ENCODE measurements around the gene BACE1.

Gene BACE1

DNA sequence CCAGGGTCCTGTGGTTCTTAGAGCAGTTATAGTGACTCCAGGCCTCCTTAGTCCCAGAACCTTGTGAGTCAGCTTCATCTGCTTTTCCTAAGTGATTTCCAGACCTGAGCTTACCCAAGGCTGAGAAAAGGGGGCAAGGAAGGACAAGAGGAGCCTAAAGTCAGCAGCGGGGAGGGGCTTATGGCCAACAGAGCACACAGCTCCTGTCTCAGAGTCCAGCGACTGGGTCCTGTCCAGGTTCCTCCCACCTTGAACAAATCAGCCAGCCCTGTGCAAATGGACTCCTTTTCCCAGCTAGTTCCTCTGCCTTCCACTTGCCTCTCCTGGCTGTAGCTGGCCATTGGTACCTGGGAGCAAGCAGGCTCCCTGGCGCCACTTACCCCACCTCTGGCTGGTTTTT is 10.9 kb downstream of the BACE1 start:
- no peak for DNase-seq

DNA sequence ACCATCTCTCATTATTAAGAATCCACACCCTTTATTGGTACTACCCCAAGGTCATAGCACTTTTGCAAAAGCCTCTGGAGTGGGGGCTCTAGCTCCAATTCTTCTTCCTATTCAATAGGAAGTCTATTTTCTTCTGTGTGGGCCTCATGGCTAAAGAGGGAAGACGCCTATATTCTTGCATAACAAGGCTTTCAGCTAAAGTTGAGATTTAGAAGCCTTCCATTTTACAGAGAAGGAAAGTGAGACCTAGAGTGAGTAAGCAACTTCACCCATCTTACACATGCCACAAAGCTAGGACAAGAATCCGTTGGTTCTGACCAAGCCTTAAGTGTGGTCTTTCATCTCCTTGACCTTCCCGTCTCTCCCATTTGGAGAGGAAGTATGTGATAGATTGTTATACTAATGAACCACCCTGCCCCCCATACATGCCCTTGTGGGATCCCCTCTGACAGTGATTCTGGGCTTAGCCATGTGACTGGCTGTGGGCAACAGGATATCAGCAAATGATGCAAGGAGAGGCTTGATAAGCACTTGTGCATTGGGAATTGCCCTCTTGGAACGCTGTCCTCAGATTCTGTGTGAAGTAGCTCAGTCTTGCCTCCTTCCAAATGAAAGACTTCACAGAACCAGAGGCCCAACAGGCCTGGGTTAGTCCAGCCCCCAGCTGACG is 12.3 kb downstream of the BACE1 start:
- no peak for DNase-seq

DNA sequence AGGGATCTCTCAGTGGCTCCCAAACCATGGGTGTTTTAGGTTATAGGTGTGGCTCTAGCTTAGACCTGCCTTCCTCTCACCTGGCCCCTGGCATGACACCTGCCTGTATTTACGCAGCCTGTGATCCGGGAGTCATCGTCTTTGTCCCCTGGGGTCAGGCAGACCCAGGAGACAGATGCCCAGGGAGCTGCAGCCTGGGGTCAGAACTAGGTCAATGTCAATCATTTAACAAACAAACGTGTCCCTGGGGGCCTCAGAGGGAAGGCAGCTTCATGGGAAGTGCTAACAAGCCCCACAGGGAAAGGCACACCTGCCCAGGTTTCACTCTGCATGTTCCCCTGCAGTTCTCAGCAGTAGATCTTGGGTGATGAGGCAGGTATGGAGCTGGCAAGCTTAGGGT is 13.0 kb downstream of the BACE1 start:
- DNase-seq = no peak

DNA sequence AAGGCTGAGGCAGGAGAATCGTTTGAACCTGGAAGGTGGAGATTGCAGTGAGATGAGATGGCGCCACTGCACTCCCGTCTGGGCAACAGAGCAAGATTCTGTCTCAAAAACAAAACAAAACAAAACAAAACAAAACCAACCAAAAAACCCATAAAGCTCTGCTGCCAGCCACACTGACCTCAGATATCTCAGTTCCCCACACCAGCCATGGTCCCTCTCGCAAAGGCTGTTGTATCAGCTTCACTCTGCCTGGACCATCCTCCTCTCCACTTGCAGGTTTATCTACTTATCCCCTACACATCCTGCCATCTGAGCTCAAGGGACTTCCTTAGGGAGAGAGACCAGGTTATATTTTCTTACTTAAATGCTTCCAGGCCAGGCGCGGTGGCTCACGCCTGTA is 13.8 kb downstream of the BACE1 start:
- no peak for DNase-seq

DNA sequence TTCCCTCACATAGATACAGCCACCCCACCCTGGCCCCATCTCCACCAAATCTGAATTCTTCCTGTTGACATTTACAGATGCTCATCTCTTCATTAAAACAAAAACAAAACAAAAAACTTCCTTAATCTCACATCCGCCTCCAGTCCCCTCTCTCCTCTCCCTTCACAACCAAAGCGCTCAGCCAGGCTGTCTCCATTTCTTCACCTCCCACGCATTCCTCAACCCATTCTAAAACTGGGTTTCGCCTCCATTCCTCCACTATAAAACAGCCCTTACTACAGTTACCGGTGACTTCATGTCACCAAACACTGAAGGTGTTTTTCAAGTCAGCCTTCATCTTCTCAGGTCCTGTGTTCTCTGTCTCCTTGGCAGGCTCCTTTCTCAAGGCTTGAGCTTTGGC is 15.3 kb downstream of the BACE1 start:
- no peak for DNase-seq

DNA sequence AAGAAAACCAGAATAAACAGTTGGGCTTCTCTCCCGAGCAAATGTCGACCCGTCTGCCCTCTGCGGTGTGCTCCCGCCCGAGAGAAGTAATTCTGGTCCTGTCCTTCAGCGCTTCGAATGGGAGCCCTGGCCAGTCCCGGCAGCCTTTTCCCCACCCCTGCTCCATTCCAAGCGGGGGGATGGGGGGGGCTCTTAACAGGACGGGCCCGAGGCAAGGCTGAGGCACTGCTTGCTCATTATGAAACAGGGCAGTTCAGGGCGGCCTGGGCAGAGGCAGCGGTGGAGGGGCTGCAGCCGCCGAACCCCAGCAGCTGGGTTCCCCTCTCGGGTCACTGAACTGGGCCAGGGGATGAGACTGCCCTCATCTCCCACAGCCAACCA is 15.8 kb downstream of the BACE1 start:
- no peak for DNase-seq

DNA sequence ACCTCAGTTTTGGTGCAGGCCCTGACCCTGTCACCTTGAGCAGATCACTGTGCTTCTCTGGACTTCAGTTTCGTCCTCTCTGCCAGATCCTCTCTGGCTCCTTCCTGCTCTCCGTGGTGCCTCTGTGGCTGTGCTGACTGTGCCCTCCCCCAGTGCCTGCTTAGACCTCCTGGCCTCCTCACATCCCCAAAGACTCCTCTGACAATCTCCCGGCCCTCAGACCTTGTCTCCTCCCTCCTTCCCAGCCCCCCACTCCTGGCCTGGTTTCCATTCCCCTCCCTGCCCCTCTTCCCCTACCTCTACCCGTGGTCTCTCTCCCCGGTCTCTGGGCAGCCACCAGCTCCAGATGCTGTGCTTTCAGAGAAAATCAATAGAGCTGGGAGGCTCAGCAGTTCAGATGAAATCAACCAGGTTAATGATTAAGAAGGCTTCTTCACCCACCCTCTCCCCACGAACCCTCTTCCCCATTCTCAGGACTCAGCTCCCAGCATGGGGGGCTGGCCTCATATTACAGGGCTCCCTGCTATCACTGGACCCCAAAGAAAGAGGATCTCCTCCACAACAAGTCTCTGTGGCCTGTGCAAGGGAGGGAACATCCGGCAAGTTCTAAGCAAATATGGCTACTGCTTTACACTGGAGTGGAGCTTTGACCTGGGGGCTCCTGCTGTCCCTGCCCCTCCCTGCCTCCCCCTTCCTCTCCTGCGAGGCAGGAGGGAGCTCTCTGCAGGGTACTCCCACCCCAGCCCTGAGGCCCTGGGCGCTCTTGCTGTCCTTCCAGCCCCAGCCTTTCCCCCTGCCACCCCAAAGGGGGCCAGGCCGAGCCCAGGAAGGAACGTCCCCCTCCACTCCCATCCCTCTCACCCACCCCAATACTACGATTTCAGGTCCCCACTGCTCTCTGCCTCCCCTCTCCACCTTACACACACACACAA is 16.4 kb downstream of the BACE1 start:
- no peak for DNase-seq

DNA sequence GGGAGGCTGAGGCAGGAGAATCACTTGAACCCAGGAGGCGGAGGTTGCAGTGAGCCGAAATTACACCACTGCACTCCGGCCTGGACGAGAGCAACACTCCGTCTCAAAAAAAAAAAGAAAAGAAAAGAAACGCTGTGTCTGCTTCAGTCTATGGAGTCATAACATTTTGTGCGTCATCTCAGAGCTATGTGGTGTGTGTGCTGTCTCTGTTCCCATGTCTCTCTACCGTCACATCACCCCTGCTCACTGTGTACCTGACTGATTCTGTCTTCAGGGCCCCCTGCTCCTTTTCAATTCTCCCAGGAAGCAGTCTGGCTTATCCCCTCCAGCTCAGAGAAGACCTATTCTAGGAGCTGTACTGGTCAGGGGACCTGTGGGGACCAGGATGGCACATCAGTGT is 17.9 kb downstream of the BACE1 start:
- DNase-seq = no peak

DNA sequence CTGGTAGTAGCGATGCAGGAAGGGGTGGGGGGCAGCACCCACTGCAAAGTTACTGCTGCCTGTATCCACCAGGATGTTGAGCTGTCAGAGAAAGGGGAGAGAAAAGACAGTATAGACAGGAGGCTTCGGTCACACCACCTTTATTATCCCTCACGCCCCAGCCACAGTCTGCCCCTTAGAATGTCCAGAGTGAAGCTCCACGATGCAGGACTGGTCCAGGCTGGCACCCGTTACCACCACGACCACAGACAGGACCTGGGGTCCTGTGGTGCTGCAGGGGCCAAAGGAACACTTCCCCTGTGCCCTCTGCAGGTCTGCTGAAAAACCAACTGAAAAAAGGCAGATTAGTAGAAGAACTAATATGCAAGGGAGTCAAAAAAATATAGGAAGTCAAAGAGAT is 19.2 kb downstream of the BACE1 start:
- DNase-seq = no peak

DNA sequence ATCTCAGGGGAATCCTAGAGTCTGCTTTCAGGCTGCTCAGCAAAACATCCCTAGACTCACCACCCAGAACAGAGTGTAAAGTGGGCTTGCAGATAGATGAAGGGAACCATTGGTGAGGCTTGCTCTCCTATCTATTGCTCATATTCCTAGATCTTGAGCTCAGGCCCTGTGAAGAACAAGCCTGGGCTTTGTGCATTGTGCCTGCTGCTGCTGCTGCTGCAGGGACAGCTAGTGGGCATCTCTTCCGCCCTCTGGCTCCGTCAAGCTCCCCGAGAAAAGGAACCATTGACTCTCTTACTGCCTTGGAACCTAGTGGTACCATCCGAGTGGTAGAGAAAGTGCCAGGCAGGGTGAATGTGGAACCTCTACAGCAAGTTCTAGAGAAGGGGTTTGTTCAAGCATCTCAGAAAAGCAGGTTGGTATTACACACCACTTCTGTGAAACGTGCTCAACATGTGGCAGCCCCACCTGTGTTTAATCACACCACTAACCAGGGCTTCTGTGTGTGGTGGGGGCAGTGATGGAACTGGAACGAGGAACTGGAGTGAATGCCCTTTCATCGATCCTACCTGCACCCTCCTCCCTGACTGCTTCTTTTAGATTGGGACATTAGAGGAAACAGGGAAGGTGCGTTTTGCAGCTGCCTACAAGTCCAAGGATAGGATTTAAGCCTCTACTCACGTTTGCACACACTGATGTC is 20.5 kb downstream of the BACE1 start:
- DNase-seq = no peak

DNA sequence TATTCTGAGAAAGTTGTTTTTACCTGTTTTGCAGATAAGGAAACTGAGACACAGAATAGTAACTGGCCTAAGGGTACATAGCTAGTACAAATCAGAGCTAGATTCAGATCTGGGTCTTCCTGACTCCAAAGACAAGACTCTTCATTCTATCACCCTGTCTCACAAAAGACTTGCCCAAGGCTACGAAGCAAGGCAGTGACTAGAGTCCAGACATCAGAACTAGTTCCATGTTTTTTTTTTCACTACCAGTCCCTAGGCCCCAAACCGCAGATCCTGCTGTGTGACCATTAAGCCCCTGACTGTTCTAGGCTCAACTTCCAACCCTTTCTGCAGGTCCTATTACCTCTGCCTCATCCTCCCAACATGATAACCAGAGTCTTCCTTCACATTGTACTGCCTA is 23.4 kb downstream of the BACE1 start:
- no peak for DNase-seq

DNA sequence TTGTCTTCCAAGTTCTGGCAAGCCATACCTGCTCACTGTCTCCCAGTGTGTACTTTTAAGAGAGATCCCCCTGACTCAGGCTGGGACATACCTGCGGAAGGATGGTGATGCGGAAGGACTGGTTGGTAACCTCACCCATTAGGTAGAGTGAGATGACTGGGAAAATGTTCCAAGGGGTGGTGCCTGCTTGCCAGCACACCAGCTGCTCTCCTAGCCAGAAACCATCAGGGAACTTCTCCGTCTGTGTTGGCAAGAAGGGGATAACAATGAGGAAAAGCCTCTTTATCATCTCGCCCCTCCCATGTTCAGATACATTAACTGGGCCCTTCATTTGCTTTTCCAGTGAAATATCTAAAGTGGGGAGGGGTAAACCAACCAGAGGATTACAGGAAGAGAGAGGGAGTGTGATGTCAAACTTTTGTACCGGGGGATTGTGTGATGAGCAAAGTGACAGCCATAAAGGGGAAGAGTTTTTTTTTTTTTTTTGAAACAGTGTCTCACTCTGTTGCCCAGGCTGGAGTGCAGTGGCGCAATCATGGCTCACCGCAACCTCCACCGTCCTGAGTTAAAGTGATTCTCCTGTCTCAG is 25.2 kb downstream of the BACE1 start, which contains the start of gene BACE1-AS:
Gene BACE1-AS, plus strand, starts transcription at position 538 of the 588 bp plus-strand sequence.
- no peak for DNase-seq

DNA sequence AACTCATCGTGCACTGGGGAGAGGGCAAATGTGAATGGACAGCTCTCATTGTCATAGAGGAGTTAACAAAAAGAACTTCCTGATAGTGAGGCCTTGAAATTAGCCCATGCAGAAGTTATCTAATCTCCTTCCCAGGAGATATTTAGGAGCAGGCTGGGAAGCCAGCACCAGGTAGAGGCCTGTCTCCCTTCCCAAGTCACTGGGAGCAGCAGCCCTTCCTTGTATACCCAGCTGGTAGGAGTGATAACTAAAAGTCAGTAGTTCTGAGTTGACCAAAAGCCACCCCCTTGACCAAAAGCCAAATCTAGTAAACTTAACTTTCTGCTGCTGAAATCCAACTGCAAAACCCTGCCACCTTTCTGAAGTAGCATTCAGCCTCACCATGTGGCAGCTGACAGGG is 26.3 kb downstream of the BACE1 start:
- no peak for DNase-seq

DNA sequence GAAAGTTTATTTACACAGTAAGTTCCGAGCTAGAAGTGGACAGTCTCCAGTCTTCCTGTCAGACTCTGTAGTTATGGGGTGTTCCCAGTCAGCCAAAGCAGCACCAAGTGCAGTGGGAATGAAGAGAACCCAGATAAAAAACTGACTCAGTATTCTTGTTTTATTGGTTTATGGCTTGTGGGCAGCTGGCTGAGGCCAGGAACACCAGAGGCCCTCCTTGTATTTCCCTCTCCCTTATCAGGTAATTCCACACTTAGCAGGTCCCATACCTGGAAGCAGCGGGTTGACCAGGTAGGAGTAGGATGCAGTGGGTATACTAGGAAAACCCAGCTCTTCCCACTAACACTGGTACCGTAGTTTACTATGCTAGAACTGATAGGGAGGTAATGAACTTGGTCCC is 28.4 kb downstream of the BACE1 start:
- no peak for DNase-seq

DNA sequence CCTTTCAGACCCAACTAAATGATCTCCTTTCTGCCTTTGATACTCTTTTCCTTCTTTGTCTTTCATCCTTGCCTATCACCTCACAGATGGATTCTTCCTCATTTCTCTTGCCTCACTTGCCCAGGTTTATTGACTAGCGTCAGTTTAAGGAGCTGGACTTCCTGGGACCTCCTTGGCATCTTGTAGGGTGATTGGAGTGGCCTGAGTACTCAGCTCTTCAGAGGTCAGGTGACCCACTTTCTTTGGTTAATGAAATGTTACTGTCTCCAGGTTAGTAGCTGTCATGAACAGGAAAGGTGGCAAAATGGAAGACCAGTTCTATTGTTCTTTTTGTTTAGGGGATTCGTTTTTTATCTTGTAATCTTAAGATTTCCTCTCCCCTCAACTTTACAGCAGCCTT is 29.5 kb downstream of the BACE1 start:
- no peak for DNase-seq

DNA sequence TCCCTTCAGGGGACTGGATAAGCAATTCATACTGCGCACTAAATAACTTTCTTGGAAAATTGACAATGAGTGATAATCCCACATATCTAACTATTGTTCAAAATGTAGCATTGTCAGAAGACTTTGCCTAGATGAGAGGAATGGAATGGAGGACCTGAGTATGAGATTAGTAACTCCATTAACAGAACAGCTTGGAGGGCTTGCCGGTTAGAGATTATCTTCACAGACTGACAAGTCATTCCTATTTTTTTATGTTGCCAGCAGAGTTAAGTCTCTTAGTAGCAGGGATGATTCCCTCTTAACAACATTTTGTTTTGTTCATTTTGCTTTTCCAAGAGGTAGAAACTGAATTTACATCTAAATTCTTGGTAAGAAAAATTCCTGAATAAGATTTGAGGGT is 32.0 kb downstream of the BACE1 start:
- DNase-seq = no peak

DNA sequence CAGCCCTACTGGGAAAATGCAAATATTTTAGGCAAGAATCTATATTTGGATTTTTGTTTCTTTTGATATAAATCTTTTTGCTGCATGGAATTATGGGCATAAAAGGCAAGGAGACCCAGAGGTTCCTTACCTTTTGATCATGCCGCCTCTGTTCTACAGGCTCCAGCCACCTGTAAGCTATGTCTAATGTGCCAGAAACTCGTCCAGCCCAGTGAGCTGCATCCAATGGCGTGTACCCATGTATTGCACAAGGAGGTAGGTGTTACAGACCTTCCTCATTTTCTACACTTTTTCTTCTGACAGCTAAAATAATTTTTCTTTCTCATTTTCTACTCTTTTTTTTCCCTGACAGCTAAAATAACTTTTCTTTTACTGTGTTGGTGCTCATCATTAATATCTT is 33.1 kb downstream of the BACE1 start:
- DNase-seq = no peak

DNA sequence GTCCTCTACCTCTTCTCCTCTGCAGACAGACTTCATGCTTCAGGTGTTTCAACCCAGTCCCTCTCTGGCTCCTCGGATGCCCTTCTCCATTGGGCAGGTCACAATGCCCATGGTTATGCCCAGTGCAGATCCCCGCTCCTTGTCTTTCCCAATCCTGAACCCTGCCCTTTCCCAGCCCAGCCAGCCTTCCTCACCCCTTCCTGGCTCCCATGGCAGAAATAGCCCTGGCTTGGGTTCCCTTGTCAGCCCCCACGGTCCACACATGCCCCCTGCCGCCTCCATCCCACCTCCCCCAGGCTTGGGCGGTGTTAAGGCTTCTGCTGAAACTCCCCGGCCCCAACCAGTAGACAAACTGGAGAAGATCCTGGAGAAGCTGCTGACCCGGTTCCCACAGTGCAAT is 34.2 kb downstream of the BACE1 start:
- DNase-seq = no peak

DNA sequence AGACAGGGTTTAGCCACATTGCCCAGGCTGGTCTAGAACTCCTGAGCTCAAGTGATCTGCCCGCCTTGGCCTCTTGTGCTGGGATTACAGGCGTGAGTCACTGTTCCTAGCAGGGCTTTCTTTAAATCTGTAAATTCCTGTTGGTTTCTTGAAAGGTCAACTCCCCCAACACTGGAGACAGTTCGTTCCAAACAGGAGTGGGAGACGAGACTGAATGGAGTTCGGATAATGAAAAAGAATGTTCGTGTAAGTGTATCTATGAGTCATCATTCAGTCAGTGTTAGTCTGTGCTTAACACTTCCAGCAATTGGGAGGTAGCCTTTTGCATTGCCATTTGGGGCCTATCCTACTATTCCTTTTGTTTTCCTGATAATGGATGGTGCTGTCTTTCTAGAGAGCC is 34.9 kb downstream of the BACE1 start:
- DNase-seq = no peak

DNA sequence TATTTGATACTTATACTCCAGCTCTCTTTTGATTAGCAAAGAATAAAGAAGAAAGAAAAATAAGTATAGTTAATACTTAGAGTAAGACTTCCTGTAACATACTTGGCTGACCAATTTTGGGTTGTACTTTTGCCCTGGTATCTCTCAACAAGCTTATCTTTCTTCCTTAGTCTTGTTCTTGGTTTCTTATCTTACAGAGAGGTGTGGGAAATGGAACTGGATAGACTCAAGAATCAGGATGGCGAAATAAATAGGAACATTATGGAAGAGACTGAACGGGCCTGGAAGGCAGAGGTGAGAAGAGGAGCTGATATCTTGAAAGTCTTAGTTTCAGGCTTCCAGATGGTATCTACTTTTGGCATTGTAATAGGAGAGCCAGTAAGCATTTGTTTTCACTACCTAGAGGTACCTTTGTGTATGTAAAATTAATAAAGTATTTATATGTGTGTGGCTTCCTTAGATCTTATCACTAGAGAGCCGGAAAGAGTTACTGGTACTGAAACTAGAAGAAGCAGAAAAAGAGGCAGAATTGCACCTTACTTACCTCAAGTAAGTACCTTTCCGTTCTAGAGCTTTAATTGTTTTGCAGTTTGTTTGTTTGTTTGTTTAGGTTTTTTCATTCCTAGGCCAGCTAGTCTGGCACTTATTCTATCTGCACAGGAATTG is 36.2 kb downstream of the BACE1 start:
- DNase-seq = no peak

DNA sequence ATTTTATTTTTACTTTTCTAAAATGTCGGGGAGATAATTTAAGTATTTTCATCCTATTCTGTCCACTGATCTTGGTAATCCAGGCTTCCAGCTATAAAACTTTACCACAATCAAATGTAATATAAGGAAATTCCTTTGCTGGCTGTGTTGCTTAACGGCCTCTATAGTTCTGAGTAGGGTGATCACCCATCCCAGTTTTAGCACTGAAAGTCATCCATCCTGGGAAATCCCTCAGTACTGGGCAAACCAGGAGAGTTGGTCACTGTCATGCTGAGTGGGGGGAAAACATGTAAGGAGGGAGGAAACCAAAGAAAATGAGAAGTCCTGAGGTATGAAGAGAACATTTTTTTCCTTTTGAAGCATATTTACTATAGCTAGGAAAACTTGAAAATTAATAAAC is 37.7 kb downstream of the BACE1 start:
- DNase-seq = no peak

DNA sequence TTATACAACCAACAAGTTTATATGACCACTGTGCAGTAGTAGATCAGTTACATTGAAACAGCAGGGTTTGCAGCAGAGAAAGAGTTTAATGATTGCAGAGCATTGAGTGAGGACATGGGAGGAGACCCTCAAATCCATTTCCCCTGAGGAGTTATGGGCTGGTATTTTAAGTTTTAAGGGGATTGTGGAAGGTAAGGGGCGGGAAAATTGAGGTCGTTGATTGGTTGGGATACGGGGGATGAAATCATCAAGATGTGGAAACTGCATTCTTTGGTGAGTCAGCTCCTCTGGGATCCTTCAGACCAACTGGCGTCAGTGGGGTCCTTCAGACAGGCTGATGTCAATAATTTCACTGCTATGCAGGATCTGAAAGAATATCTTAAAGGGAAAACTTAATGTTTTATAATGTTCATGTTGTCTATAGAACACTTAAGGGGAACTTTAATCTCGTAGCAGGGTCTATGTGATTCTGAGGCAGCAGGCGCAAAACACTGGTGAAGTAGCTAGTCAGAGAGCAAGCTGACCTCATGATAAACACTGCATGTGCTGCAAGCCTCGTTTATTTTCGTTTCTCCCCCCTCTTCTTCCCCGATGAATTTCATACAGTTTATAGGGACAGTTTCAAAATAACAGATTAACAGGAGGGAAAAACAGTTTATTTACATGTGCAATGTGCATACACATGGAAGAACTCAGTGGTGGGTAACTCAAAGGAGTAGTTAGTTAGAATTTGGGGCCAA is 42.3 kb downstream of the BACE1 start:
- DNase-seq = no peak

Data from CD4-positive, alpha-beta T cell treated with Interleukin-17A for 4 hours (primary cell).